HepG2 (cell line): ENCODE results near the gene C5AR2. TPM values are rescaled to one million over a fixed set of nuclear protein-coding genes. Genes with fewer than 3 reads are reported as not detected.

ENCODE experiments used
- DNMT1 ChIP-seq: sonication (generic); formaldehyde crosslinking; IDR thresholded peaks from 2 replicates; pipeline ENCODE4 v1.5.1; 2020; ENCODE audit warnings: mild to moderate bottlenecking, missing genetic modification reagents
- DR1 ChIP-seq: sonication (generic); formaldehyde crosslinking; IDR thresholded peaks from 2 replicates; pipeline ENCODE4 v1.8.0; 2021; ENCODE audit warnings: mild to moderate bottlenecking, missing genetic modification reagents, inconsistent platforms
- GATA4 ChIP-seq: sonication (generic); IDR thresholded peaks from 2 replicates; pipeline ENCODE4 v1.6.1; 2016; ENCODE audit warnings: antibody characterized with exemption, low read depth, borderline replicate concordance
- KDM4B ChIP-seq: sonication (generic); formaldehyde crosslinking; IDR thresholded peaks from 2 replicates; pipeline ENCODE4 v1.4.0; 2020; ENCODE audit warnings: missing genetic modification reagents
- MAFK ChIP-seq, 2 experiments: IDR thresholded peaks in 1 of 2; conservative IDR thresholded peaks in 1 of 2; 2 replicates each; pipeline ENCODE4 v1.6.1; 2011; ENCODE audit warnings: improper control_type of control experiment in 2 of 2, low read length in 2 of 2
- SOX13 ChIP-seq, 3 experiments: fragments of 450-650 bp in 1 of 3; sonication (generic) in 1 of 3; formaldehyde crosslinking in 1 of 3; IDR thresholded peaks in 2 of 3; conservative IDR thresholded peaks in 1 of 3; 2 replicates each; pipeline versions ENCODE4 v1.5.0 to v1.6.1; 2016 to 2020; ENCODE audit warnings: antibody characterized with exemption in 1 of 3, mild to moderate bottlenecking in 1 of 3, missing compliant biosample characterization in 1 of 3, missing genetic modification reagents in 1 of 3, moderate library complexity in 1 of 3
- WIZ ChIP-seq: sonication (generic); formaldehyde crosslinking; IDR thresholded peaks from 2 replicates; pipeline ENCODE4 v1.5.1; 2020; ENCODE audit warnings: mild to moderate bottlenecking, missing genetic modification reagents
- ZBED4 ChIP-seq: sonication (generic); formaldehyde crosslinking; IDR thresholded peaks from 2 replicates; pipeline ENCODE4 v1.4.0; 2020; ENCODE audit warnings: missing genetic modification reagents, borderline replicate concordance
- ZBTB21 ChIP-seq: sonication (generic); formaldehyde crosslinking; IDR thresholded peaks from 2 replicates; pipeline ENCODE4 v1.4.0; 2020; ENCODE audit warnings: missing genetic modification reagents
- ZHX2 ChIP-seq, 2 experiments: sonication (generic) in 1 of 2; formaldehyde crosslinking in 1 of 2; IDR thresholded peaks; 2 replicates each; pipeline versions ENCODE4 v1.6.1 to v1.9.0; 2014 to 2022; ENCODE audit warnings: antibody characterized with exemption in 1 of 2, borderline replicate concordance in 1 of 2, inconsistent platforms in 1 of 2, low read depth in 1 of 2, missing genetic modification reagents in 1 of 2
- ZNF207 ChIP-seq: fragments of 450-650 bp; IDR thresholded peaks from 2 replicates; pipeline ENCODE4 v1.6.1; 2016; ENCODE audit warnings: antibody characterized with exemption, borderline replicate concordance
- ZNF224 ChIP-seq: sonication (generic); formaldehyde crosslinking; IDR thresholded peaks from 2 replicates; pipeline ENCODE4 v1.5.0; 2020; ENCODE audit warnings: mild to moderate bottlenecking, missing genetic modification reagents
- ZNF639 ChIP-seq: conservative IDR thresholded peaks from 2 replicates; pipeline ENCODE4 v1.6.1; 2018; ENCODE audit warnings: missing genetic modification reagents
- polyA plus RNA-seq, 8 experiments: library from polyadenylated mRNA; depleted of rRNA in 3 of 8; stranded (reverse) in 7 of 8; unstranded in 1 of 8; fragments of >200 nt; fragmentation: Illumina TruSeq in 4 of 8; extraction: Trizol in 4 of 8; gene quantifications; 2 replicates each; pipeline versions ENCODE4 v1.2.1 to v1.2.3, GENCODE V29; 2011 to 2016; ENCODE audit warnings: low read depth in 4 of 8, missing spikeins in 1 of 8, mixed read lengths in 1 of 8; ENCODE audit not compliant: insufficient read depth in 1 of 8
- total RNA-seq, 5 experiments: library from RNA; depleted of rRNA; stranded (reverse); fragments of >200 nt; fragmentation: Illumina TruSeq; extraction: Trizol; gene quantifications; 2 replicates each; pipeline ENCODE4 v1.2.3, GENCODE V29; 2016; ENCODE audit warnings: low read depth in 1 of 5
- TF ChIP-seq, protein P1 (sequence below): sonication (generic); formaldehyde crosslinking; IDR thresholded peaks from 2 replicates; pipeline ENCODE4 v1.4.0; 2020; ENCODE audit warnings: mild to moderate bottlenecking, missing genetic modification reagents
- TF ChIP-seq, protein P2 (sequence below): sonication (generic); formaldehyde crosslinking; IDR thresholded peaks from 2 replicates; pipeline ENCODE4 v1.8.1; 2023; ENCODE audit warnings: mild to moderate bottlenecking, moderate library complexity, missing genetic modification reagents

The C5AR2 gene
- total and polyA plus RNA-seq, 2 of the 13 experiments (the other 11 are each of a cell fraction or from before 2014, with no cell fraction given): 0.09 to 0.24 TPM

DNA sequence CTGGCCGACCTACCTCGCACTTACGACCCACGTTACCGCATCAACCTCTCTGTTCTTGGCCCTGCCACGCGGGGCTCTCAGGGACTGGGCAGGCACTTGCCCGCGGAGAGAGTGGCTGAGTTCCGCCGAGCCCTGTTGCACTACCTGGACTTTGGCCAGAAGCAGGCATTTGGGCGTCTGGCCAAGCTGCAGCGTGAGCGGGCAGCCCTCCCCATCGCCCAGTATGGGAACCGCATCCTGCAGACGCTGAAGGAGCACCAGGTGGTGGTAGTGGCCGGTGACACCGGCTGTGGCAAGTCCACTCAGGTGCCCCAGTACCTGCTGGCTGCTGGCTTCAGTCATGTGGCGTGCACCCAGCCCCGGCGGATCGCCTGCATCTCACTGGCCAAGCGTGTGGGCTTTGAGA, 21.3 kb downstream of the C5AR2 start (continued):
- TF ChIP-seq, protein P1, sequence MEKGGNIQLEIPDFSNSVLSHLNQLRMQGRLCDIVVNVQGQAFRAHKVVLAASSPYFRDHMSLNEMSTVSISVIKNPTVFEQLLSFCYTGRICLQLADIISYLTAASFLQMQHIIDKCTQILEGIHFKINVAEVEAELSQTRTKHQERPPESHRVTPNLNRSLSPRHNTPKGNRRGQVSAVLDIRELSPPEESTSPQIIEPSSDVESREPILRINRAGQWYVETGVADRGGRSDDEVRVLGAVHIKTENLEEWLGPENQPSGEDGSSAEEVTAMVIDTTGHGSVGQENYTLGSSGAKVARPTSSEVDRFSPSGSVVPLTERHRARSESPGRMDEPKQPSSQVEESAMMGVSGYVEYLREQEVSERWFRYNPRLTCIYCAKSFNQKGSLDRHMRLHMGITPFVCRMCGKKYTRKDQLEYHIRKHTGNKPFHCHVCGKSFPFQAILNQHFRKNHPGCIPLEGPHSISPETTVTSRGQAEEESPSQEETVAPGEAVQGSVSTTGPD (CRISPR knock-in tag): no peak
- peak; percentile 80; the same call in 1 of the 2 replicates for TF ChIP-seq DNMT1
- TF ChIP-seq ZNF639: no peak
- TF ChIP-seq KDM4B (CRISPR knock-in tag): no peak
- TF ChIP-seq, protein P2, sequence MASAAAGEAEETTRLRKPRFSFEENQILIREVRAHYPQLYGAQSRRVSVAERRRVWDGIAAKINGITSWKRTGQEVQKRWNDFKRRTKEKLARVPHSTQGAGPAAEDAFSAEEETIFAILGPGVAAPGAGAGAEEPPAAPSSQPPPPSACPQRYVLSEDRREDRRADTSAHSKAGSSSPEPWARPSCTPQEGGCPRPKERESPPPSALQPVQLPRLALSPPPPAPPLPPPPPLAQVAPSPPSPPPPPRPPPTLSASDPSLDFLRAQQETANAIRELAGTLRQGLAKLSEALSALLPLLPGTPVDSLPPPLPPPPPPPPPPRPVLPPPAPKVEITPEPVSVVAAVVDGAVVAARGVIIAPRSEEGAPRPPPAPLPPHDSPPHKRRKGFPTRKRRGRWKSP: 0 out of 2 replicates have a peak, but pooled peaks have one; percentile 33
- TF ChIP-seq ZNF207: no peak
- no peak for TF ChIP-seq WIZ (CRISPR knock-in tag)
- TF ChIP-seq ZBED4: no peak
- no peak for TF ChIP-seq ZHX2 (IDR thresholded peaks at IDR 0.05; ENCODE audit: low read depth)
- no peak for TF ChIP-seq ZHX2 (CRISPR knock-in tag; IDR thresholded peaks at IDR 0.05; ENCODE audit: borderline replicate concordance)
- no peak for TF ChIP-seq SOX13 (IDR thresholded peaks at IDR 0.05)
- TF ChIP-seq SOX13 (CRISPR knock-in tag; conservative IDR thresholded peaks at IDR 0.05 in 1 of 2, IDR thresholded peaks at IDR 0.05 in 1 of 2): peak in 1 of 2 experiments; percentile 23; a peak in 1 of 4 replicates
- no peak for TF ChIP-seq DR1 (CRISPR knock-in tag)
- TF ChIP-seq ZNF224 (CRISPR knock-in tag): peak; percentile 71; the same call in 1 of the 2 replicates
- TF ChIP-seq GATA4: no peak
- no peak for TF ChIP-seq MAFK (conservative IDR thresholded peaks at IDR 0.05 in 1 of 2, IDR thresholded peaks at IDR 0.05 in 1 of 2; ENCODE audit: low read length in 2 of 2)
- no peak for TF ChIP-seq ZBTB21
